Loucy (cell line): ENCODE data around the gene CDH2.

Experiments
- H2AFZ ChIP-seq: fragments of 200-600 bp; sonication (generic); 2 replicates; pipeline ENCODE4 v1.6.0; 2016; ENCODE audit warnings: antibody characterized with exemption, mild to moderate bottlenecking, low read length, moderate library complexity
- H3F3A ChIP-seq: fragments of 200-600 bp; 2 replicates; pipeline ENCODE4 v1.6.0; 2016; ENCODE audit warnings: antibody characterized with exemption, low read depth, mild to moderate bottlenecking
- H3K27me3 ChIP-seq: fragments of 200-600 bp; sonication (generic); 2 replicates; pipeline ENCODE4 v1.6.1; 2014; ENCODE audit warnings: low read length, mild to moderate bottlenecking; ENCODE audit not compliant: insufficient read depth, poor library complexity, severe bottlenecking
- H3K36me3 ChIP-seq: fragments of 200-600 bp; sonication (generic); 2 replicates; pipeline ENCODE4 v1.6.1; 2016; ENCODE audit warnings: low read length; ENCODE audit not compliant: insufficient read depth
- H3K4me1 ChIP-seq: fragments of 200-600 bp; sonication (generic); 2 replicates; pipeline ENCODE4 v1.5.1; 2014; ENCODE audit warnings: low read length, mild to moderate bottlenecking; ENCODE audit not compliant: insufficient read depth, poor library complexity, severe bottlenecking
- H3K4me2 ChIP-seq: fragments of 200-600 bp; sonication (generic); 2 replicates; pipeline ENCODE4 v1.6.0; 2014; ENCODE audit warnings: antibody characterized with exemption, low read length, low read depth, mild to moderate bottlenecking; ENCODE audit not compliant: poor library complexity, severe bottlenecking
- H3K4me3 ChIP-seq: fragments of 200-600 bp; sonication (generic); 2 replicates; pipeline ENCODE4 v1.5.1; 2014; ENCODE audit warnings: low read length, mild to moderate bottlenecking, mixed read lengths; ENCODE audit not compliant: poor library complexity, severe bottlenecking
- H3K79me2 ChIP-seq: fragments of 200-600 bp; sonication (generic); 2 replicates; pipeline ENCODE4 v1.6.1; 2014; ENCODE audit warnings: low read length; ENCODE audit not compliant: insufficient read depth
- H3K9ac ChIP-seq: fragments of 200-600 bp; sonication (generic); 2 replicates; pipeline ENCODE4 v1.6.0; 2014; ENCODE audit warnings: mild to moderate bottlenecking, low read depth, low read length, moderate library complexity; ENCODE audit not compliant: poor library complexity, severe bottlenecking
- H3K9me2 ChIP-seq: fragments of 200-600 bp; sonication (generic); replicated peaks from 2 replicates; pipeline ENCODE4 v1.6.1; 2016; ENCODE audit warnings: low read depth, low read length, mixed read lengths
- H3K9me3 ChIP-seq: fragments of 200-600 bp; sonication (generic); 2 replicates; pipeline ENCODE4 v1.6.1; 2014; ENCODE audit warnings: mild to moderate bottlenecking, antibody characterized with exemption, low read length, low read depth; ENCODE audit not compliant: insufficient read depth
- H4K20me1 ChIP-seq: fragments of 200-600 bp; sonication (generic); 2 replicates; pipeline ENCODE4 v1.6.0; 2014; ENCODE audit warnings: antibody characterized with exemption, low read length, mild to moderate bottlenecking; ENCODE audit not compliant: insufficient read depth, poor library complexity, severe bottlenecking
- EZH2phosphoT487 ChIP-seq: fragments of 200-600 bp; IDR thresholded peaks from 2 replicates; pipeline ENCODE4 v1.6.1; 2018; ENCODE audit warnings: antibody characterized with exemption, mild to moderate bottlenecking, moderate library complexity, borderline replicate concordance
- TF ChIP-seq, protein P1 (sequence below): fragments of 200-600 bp; sonication (generic); conservative IDR thresholded peaks from 2 replicates; pipeline ENCODE4 v1.5.1; 2014; ENCODE audit warnings: mild to moderate bottlenecking, antibody characterized with exemption, low read length

The CDH2 gene

GRCh38 chr18:28065031-28065792, 111.7 kb downstream of the CDH2 start:
- Histone ChIP-seq H3K36me3 (no peaks in the 10 kb centered on the region), H3K4me2 (no peak overlapping the region), H3K79me2 (no peaks in the 10 kb centered on the region), H3K9ac (no peak overlapping the region), H2AFZ (no peak overlapping the region), H3K4me3 (no peak overlapping the region), H3K9me2 (no peaks in the 10 kb centered on the region), H3K27me3 (no peaks in the 10 kb centered on the region), H3K9me3 (peaks cover 3% of the 10 kb centered on the region; the same call in 1 of the 2 replicates), H4K20me1 (no peaks in the 10 kb centered on the region), H3K4me1 (peaks cover 9% of the 10 kb centered on the region), H3F3A (no peaks in the 10 kb centered on the region)
- TF ChIP-seq, protein P1, sequence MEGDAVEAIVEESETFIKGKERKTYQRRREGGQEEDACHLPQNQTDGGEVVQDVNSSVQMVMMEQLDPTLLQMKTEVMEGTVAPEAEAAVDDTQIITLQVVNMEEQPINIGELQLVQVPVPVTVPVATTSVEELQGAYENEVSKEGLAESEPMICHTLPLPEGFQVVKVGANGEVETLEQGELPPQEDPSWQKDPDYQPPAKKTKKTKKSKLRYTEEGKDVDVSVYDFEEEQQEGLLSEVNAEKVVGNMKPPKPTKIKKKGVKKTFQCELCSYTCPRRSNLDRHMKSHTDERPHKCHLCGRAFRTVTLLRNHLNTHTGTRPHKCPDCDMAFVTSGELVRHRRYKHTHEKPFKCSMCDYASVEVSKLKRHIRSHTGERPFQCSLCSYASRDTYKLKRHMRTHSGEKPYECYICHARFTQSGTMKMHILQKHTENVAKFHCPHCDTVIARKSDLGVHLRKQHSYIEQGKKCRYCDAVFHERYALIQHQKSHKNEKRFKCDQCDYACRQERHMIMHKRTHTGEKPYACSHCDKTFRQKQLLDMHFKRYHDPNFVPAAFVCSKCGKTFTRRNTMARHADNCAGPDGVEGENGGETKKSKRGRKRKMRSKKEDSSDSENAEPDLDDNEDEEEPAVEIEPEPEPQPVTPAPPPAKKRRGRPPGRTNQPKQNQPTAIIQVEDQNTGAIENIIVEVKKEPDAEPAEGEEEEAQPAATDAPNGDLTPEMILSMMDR, result no peak
- TF ChIP-seq EZH2phosphoT487, result no peak

- Histone ChIP-seq H3K4me2 (peak overlapping the region; percentile 29), H3K4me3 (no peak overlapping the region), H3K4me1 (peaks cover 9% of the 10 kb centered on the region), H3K36me3 (no peaks in the 10 kb centered on the region), H3K27me3 (no peaks in the 10 kb centered on the region), H3F3A (no peaks in the 10 kb centered on the region), H3K9me2 (no peaks in the 10 kb centered on the region), H2AFZ (no peak overlapping the region), H3K79me2 (no peaks in the 10 kb centered on the region), H3K9me3 (peaks cover 3% of the 10 kb centered on the region; the same call in 1 of the 2 replicates), H3K9ac (no peak overlapping the region), H4K20me1 (no peaks in the 10 kb centered on the region)
- TF ChIP-seq EZH2phosphoT487, result no peak
- TF ChIP-seq, protein P1, result no peak
These were observed 113.0 kb downstream of the CDH2 start for GRCh38 chr18:28063926-28064325.

- Histone ChIP-seq H3K4me1 (peaks cover 9% of the 10 kb centered on the region), H4K20me1 (no peaks in the 10 kb centered on the region), H3K79me2 (no peaks in the 10 kb centered on the region), H3K4me2 (peak overlapping the region; percentile 29), H3K9me3 (peaks cover 3% of the 10 kb centered on the region; the same call in 1 of the 2 replicates), H3F3A (no peaks in the 10 kb centered on the region), H3K4me3 (no peak overlapping the region), H3K9me2 (no peaks in the 10 kb centered on the region), H3K27me3 (no peaks in the 10 kb centered on the region), H2AFZ (no peak overlapping the region), H3K36me3 (no peaks in the 10 kb centered on the region), H3K9ac (no peak overlapping the region)
- no peak for TF ChIP-seq EZH2phosphoT487
- TF ChIP-seq, protein P1, result no peak
These were observed 113.6 kb downstream of the CDH2 start for GRCh38 chr18:28063271-28063761.
